HG03520 (cell line): ENCODE measurements around the gene CD244.
"Not testable (repeated sequence)": the region's sequence is repeated elsewhere in the genome, so short reads cannot be mapped to it uniquely, and the experiment has no call there.

Source experiments
- ATAC-seq: cut with Tn5 transposase; IDR thresholded peaks from one replicate; pipeline ENCODE4 v1.9.1; 2021; ENCODE audit warnings: mild to moderate bottlenecking, moderate library complexity; ENCODE audit not compliant: unreplicated experiment

CD244 gene

GRCh38 chr1:160880216-160880615, 17.5 kb upstream of the CD244 start:
- ATAC-seq = no peak

- no peak for ATAC-seq
Observed at GRCh38 chr1:160879056-160879455, 16.4 kb upstream of the CD244 start.

GRCh38 chr1:160877221-160877620, 14.5 kb upstream of the CD244 start:
- ATAC-seq = no peak

GRCh38 chr1:160876311-160876710, 13.6 kb upstream of the CD244 start:
- no peak for ATAC-seq

GRCh38 chr1:160875591-160875990, 12.9 kb upstream of the CD244 start:
- not testable (repeated sequence) for ATAC-seq

- ATAC-seq = no peak
Observed at GRCh38 chr1:160874935-160875334, 12.2 kb upstream of the CD244 start.

- ATAC-seq = no peak
Observed at GRCh38 chr1:160868141-160868540, 5.5 kb upstream of the CD244 start.

GRCh38 chr1:160867651-160868050, 5.0 kb upstream of the CD244 start:
- not testable (repeated sequence) for ATAC-seq

- no peak for ATAC-seq
Observed at GRCh38 chr1:160866695-160867260, 4.1 kb upstream of the CD244 start.

GRCh38 chr1:160866001-160866694, 3.5 kb upstream of the CD244 start:
- no peak for ATAC-seq

- ATAC-seq = no peak
Observed at GRCh38 chr1:160865337-160865736, 2.6 kb upstream of the CD244 start.

GRCh38 chr1:160864173-160864572, 1.5 kb upstream of the CD244 start:
- ATAC-seq = no peak

- ATAC-seq = no peak
Observed at GRCh38 chr1:160863774-160864131, 1.1 kb upstream of the CD244 start.

GRCh38 chr1:160863061-160863773, 530 bp upstream of the CD244 start:
- no peak for ATAC-seq

GRCh38 chr1:160860840-160861505, 1.7 kb downstream of the CD244 start:
- ATAC-seq = no peak

GRCh38 chr1:160859166-160859565, 3.5 kb downstream of the CD244 start:
- ATAC-seq = no peak

GRCh38 chr1:160858507-160858906, 4.2 kb downstream of the CD244 start:
- no peak for ATAC-seq

- ATAC-seq = no peak
Observed at GRCh38 chr1:160858097-160858496, 4.6 kb downstream of the CD244 start.

GRCh38 chr1:160855181-160855981, 7.3 kb downstream of the CD244 start:
- ATAC-seq = no peak

- ATAC-seq = no peak
Observed at GRCh38 chr1:160853754-160854153, 8.9 kb downstream of the CD244 start.

GRCh38 chr1:160853014-160853413, 9.7 kb downstream of the CD244 start:
- ATAC-seq = no peak
